GM12891 (cell line): ENCODE data around the gene EAF1.

Experiments
- PAX5 ChIP-seq: IDR thresholded peaks from 2 replicates; pipeline ENCODE4 v1.6.1; 2011; ENCODE audit warnings: low read length, moderate library complexity, mild to moderate bottlenecking; ENCODE audit not compliant: insufficient read depth, severe bottlenecking
- POLR2A ChIP-seq: IDR thresholded peaks from 2 replicates; pipeline ENCODE4 v1.6.1; 2011; ENCODE audit warnings: low read depth, low read length, control low read depth
- POLR2AphosphoS5 ChIP-seq: IDR thresholded peaks from 2 replicates; pipeline ENCODE4 v1.6.1; 2011; ENCODE audit warnings: low read depth, low read length, control low read depth
- SPI1 ChIP-seq: IDR thresholded peaks from 2 replicates; pipeline ENCODE4 v1.6.1; 2011; ENCODE audit warnings: low read depth, low read length, control low read depth
- TAF1 ChIP-seq: IDR thresholded peaks from 2 replicates; pipeline ENCODE4 v1.6.1; 2011; ENCODE audit warnings: low read depth, low read length, control low read depth

DNA sequence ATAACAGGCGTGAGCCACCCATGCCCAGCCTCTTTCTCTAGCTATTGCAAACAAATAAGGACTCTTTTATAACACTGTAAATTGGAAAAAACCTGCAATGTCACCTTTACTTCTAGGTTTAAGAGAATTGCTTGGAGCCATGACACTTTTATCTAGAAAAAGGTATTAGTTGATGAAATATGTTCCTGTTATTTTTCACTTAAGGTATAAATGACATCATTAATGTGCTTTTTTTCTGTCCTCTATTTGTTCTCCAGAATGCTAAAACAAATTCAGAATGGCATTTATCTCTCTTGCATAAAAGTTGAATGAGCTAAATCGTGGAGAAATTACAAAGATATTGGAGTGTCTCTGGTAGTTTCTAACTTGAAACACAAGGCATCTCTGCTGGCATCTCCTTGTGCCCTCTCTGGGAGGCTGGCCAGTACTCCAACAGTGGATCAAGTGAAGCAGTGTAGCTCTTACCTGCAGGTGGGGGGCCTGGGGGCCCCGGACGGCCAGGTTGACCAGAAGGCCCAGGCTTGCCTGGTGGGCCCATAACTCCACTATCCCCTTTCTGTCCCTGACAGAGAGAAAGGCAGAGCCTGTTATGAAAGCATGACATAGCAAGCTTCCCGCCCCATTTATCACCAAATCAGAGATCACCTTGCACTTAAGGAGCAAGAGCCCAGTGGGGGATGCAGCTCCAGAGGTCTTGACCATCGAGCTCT lies 38.6 kb downstream of the EAF1 start:
- no peak for TF ChIP-seq POLR2A
- no peak for TF ChIP-seq SPI1
- TF ChIP-seq POLR2AphosphoS5: no peak
- no peak for TF ChIP-seq TAF1
- TF ChIP-seq PAX5: no peak
